ENCODE measurements around the gene SMAGP. TPM values are rescaled to one million over a fixed set of nuclear protein-coding genes. Genes with fewer than 3 reads are reported as not detected.

The SMAGP gene
- total RNA-seq, 1 donor from 2014 or later, result 27.4 TPM

DNA sequence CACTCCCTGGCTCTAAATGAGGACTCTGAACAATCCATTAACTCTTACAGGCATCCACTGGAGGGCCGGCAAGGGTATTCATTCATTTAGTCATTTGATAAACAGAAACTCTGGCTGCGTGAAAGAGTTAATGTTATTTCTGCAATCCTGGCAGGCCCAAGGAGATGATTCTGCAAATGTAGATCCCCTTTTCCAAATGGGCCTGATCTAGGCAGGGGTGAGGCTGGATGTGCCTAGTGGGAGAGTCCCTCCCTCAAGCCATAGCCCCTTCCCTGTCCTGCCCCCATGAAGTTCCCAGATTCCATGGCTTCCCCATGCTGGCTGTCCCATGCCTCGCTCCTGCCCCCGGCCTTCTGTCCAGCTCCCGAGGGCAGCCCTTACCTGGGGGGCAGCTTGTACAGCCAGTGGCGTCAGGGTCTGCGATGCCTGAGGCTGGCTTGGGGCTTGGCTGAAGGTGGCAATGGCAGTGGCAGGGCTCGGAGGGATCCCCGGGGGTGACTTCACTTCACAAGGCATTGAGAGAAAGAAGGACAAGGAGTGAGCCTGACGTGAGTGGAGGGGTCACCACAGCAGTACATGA lies 70.8 kb downstream of the SMAGP start:
- TF ChIP-seq, protein P1, sequence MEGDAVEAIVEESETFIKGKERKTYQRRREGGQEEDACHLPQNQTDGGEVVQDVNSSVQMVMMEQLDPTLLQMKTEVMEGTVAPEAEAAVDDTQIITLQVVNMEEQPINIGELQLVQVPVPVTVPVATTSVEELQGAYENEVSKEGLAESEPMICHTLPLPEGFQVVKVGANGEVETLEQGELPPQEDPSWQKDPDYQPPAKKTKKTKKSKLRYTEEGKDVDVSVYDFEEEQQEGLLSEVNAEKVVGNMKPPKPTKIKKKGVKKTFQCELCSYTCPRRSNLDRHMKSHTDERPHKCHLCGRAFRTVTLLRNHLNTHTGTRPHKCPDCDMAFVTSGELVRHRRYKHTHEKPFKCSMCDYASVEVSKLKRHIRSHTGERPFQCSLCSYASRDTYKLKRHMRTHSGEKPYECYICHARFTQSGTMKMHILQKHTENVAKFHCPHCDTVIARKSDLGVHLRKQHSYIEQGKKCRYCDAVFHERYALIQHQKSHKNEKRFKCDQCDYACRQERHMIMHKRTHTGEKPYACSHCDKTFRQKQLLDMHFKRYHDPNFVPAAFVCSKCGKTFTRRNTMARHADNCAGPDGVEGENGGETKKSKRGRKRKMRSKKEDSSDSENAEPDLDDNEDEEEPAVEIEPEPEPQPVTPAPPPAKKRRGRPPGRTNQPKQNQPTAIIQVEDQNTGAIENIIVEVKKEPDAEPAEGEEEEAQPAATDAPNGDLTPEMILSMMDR (IDR thresholded peaks at IDR 0.05), result no peak
- Histone ChIP-seq H3K27ac (no peak overlapping the region), H3K27me3 (no peaks in the 10 kb centered on the region), H3K36me3 (peaks cover 8 to 39% of the 10 kb centered on the region in 2 donors), H3K4me3 (no peak overlapping the region), H3K9me3 (no peaks in the 10 kb centered on the region), H3K4me1 (no peaks in the 10 kb centered on the region)
- intact Hi-C loops (cut with DNase I), result no loop called here
- DNase-seq (ENCODE audit: low spot score in 2 of 2), result no peak

DNA sequence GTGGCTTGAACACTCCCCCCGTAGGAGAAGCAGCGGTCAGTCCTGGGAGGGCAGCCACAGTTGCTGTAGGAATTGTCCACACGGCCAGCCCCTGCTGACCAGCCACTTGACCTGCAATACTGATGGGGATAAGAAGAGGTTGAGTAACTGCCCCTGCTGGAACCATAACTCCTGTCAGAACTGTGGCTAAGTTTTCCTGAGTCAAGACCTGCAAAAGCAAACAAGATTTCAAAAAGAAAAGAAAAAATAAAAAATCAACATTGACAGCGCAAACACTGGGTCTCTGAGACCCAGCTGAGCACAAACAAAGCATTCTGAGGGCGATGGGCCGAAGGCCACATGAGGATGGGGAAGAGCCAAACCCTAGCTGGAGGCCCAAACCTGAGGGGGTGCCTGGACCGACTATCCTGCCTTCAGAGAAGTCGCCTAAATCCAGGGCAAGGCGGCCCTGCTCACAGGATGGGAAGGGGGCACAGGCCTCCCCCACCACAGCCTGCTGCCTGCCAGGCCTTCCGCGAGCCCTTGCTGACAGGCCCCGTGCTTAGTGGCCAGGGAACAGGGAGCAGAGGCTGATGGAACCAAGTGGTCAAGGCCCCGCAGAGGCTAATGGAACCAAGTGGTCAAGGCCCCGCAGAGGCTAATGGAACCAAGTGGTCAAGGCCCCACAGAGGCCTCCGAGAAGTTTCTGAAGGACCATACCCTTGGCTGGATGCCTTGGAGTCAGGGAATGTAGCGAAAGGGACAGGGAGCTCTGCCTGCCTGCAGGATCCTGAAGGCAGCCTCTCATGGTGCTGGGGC lies 71.4 kb downstream of the SMAGP start:
- no peaks in the 10 kb centered on the region for H3K9me3 ChIP-seq
- intact Hi-C loops (cut with DNase I), result no loop called here
- peaks cover 8 to 36% of the 10 kb centered on the region in 2 donors for H3K36me3 ChIP-seq
- no peaks in the 10 kb centered on the region for H3K27me3 ChIP-seq
- DNase-seq (ENCODE audit: low spot score in 2 of 2), result no peak
- no peak overlapping the region for H3K27ac ChIP-seq
- H3K4me3 ChIP-seq, result no peak overlapping the region
- no peaks in the 10 kb centered on the region for H3K4me1 ChIP-seq
- TF ChIP-seq, protein P1 (IDR thresholded peaks at IDR 0.05), result no peak

DNA sequence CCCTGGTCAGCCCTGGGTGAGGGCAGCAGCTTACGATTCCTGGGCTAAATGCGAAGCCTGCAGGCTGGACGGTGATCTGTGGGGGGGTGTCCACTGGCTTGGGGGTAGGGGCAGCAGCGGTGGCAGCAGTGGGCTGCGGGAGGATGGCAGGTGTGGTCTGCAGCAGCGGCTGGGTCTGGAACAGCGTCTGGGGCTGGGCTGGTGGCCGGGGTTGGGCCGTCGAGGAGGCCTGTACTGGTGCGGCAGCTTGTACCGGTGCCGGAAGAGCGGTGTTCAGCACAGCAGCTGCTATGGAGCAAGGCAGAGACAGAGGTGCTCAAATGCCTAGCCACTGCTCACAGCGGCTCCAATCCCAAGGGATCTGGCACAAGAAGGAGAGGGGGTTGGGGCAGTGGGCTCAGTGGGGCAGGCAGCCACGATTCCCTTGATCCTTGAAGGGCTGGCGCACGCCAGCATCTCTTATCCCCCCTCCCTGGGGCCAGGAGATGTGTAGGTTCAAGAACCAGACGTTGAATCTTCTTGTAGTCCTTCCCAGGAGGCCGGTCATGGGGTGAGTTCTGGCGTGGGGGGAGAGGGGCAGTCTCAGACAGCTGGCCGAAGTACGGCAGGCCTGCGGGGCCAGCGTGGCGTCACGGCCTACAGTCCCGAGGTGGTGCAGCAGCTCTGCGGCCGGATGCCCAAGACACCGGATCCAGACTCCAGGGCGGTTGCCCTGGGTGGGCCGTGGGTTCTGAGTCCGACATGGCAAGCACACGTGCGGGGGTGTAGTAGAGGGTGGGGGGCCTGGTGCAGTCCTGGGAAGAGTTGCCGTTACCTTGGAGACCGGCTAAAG lies 72.3 kb downstream of the SMAGP start:
- H3K4me3 ChIP-seq, result no peak overlapping the region
- no peaks in the 10 kb centered on the region for H3K27me3 ChIP-seq
- TF ChIP-seq, protein P1 (IDR thresholded peaks at IDR 0.05), result no peak
- no peak overlapping the region for H3K27ac ChIP-seq
- H3K36me3 ChIP-seq, result peaks cover 8 to 34% of the 10 kb centered on the region in 2 donors
- no peak for DNase-seq (ENCODE audit: low spot score in 2 of 2)
- intact Hi-C loops (cut with DNase I), result no loop called here
- no peaks in the 10 kb centered on the region for H3K4me1 ChIP-seq
- no peaks in the 10 kb centered on the region for H3K9me3 ChIP-seq

DNA sequence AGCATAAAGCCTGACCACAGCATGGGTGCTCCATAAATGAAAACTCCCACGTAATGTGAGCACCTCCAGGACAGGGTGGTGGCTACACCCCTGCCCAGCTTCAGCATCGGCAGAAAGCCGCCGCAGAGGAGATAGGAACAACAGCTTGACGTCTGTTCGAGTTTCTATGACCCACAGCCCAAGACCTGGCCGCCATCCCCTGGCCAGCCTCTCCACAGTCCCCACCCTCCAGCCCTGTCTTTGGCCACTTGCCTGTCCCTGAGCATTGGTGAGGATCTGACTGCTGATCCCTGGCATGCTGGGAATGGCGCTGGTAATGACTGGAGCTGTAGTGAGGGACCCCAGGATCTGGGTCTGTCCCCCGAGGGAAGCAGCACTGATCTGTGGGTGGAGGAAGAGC lies 73.7 kb downstream of the SMAGP start:
- Histone ChIP-seq H3K4me1 (no peaks in the 10 kb centered on the region), H3K27ac (no peak overlapping the region), H3K4me3 (no peak overlapping the region), H3K9me3 (no peaks in the 10 kb centered on the region), H3K27me3 (no peaks in the 10 kb centered on the region), H3K36me3 (peaks cover 12 to 37% of the 10 kb centered on the region in 2 donors)
- intact Hi-C loops (cut with DNase I), result no loop called here
- TF ChIP-seq, protein P1 (IDR thresholded peaks at IDR 0.05), result no peak
- DNase-seq (ENCODE audit: low spot score in 2 of 2), result no peak

DNA sequence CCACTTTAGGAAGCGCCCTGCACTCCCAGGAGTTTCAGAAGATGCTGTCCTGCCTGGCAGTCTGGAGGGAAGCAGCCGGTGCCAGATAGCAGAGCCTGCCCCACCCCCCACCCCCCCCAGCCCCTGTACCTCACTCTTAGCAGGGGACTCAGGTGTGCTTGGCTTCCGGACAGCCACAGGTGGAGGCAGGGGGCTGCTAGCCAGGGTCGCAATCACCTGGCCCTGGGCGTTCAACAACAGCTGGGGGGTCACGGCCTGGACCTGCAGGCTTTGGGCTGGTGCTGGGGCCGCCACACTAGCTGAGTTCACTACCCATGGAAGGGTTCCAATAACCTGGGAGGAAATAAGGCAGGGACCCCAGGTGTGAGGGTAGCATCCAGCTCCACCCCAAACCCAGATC lies 74.4 kb downstream of the SMAGP start:
- no peak overlapping the region for H3K27ac ChIP-seq
- H3K4me3 ChIP-seq, result no peak overlapping the region
- H3K4me1 ChIP-seq, result no peaks in the 10 kb centered on the region
- no peaks in the 10 kb centered on the region for H3K9me3 ChIP-seq
- intact Hi-C loops (cut with DNase I), result no loop called here
- DNase-seq (ENCODE audit: low spot score in 2 of 2), result no peak
- peaks cover 12 to 44% of the 10 kb centered on the region in 2 donors for H3K36me3 ChIP-seq
- H3K27me3 ChIP-seq, result no peaks in the 10 kb centered on the region
- TF ChIP-seq, protein P1 (IDR thresholded peaks at IDR 0.05), result no peak

Other genes starting within 250 kb of the SMAGP start
- gene SLC11A2, start 244.0 kb downstream of the SMAGP start, total RNA-seq, result 21.5 TPM
- 8.6 TPM for gene LETMD1, start 222.1 kb downstream of the SMAGP start, total RNA-seq
- gene CSRNP2, start 186.8 kb downstream of the SMAGP start, total RNA-seq, result 13.6 TPM
- gene TFCP2, start 97.3 kb downstream of the SMAGP start, total RNA-seq, result 3.0 TPM
- 24.7 TPM for gene POU6F1, start 52.4 kb downstream of the SMAGP start, total RNA-seq
- 212 TPM for gene DAZAP2, start 31.6 kb downstream of the SMAGP start, total RNA-seq
- 4.2 TPM for gene BIN2, start 53.8 kb upstream of the SMAGP start, total RNA-seq
- not detected for gene CELA1, start 76.3 kb upstream of the SMAGP start, total RNA-seq
- gene GALNT6, start 121.0 kb upstream of the SMAGP start, total RNA-seq, result 67.2 TPM
- not detected for gene SLC4A8, start 154.4 kb upstream of the SMAGP start, total RNA-seq

Data from ascending aorta (tissue), 2 donors.